Right lobe of liver (tissue), 4 donors: ENCODE measurements around the gene C19orf85.
"Not testable (repeated sequence)": the region's sequence is repeated elsewhere in the genome, so short reads cannot be mapped to it uniquely, and the experiment has no call there.

Experiments used
- POLR2A ChIP-seq: fragments of 450-650 bp; IDR thresholded peaks from one replicate; pipeline ENCODE4 v1.6.1; 2017; ENCODE audit warnings: antibody characterized with exemption, mild to moderate bottlenecking
- TF ChIP-seq, protein P1 (sequence below), 4 donors: fragments of 200-600 bp in 3 of 4; fragments of 450-650 bp in 1 of 4; IDR thresholded peaks; one replicate each; pipeline versions ENCODE4 v1.5.1 to v1.8.0; 2016 to 2022; ENCODE audit warnings: antibody characterized with exemption in 4 of 4, mild to moderate bottlenecking in 2 of 4
- donor health status: DM: no; HTN: no; CAD: no.
- donor health status: DM: no; HTN: no; CAD: no.
- donor health status: DM: no; HTN: yes; CAD: no.

DNA sequence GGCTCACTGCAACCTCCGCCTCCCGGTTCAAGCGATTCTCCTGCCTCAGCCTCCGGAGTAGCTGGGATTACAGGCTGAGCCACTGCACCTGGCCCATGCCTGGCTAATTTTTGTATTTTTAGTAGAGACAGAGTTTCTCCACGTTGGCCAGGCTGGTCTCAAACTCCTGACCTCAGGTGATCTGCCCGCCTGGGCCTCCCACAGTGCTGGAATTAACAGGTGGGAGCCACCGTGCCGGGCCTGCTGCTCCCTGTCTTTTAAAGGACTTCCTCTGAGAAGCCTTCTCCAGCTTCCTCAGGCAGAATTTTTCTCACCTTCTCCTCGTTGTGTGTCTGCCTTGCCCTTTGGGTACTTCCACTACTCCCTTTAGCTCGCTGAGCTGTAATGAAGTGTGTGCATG lies 32.3 kb upstream of the C19orf85 start:
- not testable (repeated sequence) for TF ChIP-seq POLR2A
- TF ChIP-seq, protein P1, sequence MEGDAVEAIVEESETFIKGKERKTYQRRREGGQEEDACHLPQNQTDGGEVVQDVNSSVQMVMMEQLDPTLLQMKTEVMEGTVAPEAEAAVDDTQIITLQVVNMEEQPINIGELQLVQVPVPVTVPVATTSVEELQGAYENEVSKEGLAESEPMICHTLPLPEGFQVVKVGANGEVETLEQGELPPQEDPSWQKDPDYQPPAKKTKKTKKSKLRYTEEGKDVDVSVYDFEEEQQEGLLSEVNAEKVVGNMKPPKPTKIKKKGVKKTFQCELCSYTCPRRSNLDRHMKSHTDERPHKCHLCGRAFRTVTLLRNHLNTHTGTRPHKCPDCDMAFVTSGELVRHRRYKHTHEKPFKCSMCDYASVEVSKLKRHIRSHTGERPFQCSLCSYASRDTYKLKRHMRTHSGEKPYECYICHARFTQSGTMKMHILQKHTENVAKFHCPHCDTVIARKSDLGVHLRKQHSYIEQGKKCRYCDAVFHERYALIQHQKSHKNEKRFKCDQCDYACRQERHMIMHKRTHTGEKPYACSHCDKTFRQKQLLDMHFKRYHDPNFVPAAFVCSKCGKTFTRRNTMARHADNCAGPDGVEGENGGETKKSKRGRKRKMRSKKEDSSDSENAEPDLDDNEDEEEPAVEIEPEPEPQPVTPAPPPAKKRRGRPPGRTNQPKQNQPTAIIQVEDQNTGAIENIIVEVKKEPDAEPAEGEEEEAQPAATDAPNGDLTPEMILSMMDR (IDR thresholded peaks at IDR 0.05), result not testable (repeated sequence)
